PC-3 (cell line): Measurements from ENCODE around the gene MACROD2. TPM values are rescaled to one million over a fixed set of nuclear protein-coding genes. Genes with fewer than 3 reads are reported as not detected.

Experiments used
- ATAC-seq: fragments of 200-7000 bp; cut with Tn5 transposase; 2 replicates; pipeline ENCODE4 v1.9.1; 2020; ENCODE audit warnings: mild to moderate bottlenecking, moderate library complexity
- BruUV-seq: library from RNA; stranded (reverse); fragments of 400-500 nt; replicated peaks from 2 replicates; lab custom pipeline; 2021; lab: Mats Ljungman, UMichigan
- CTCF ChIA-PET: fragments of 300-600 bp; sonication (Branson Sonifier 250); formaldehyde crosslinking; loops from one replicate; lab custom pipeline; 2022; ENCODE audit warnings: antibody characterized with exemption; lab: Charles Lee
- POLR2A ChIA-PET: fragments of 300-600 bp; sonication (Branson Sonifier 250); formaldehyde crosslinking; loops from one replicate; lab custom pipeline; 2022; ENCODE audit warnings: antibody characterized with exemption; ENCODE audit not compliant: unreplicated experiment; lab: Charles Lee
- DNase-seq: peaks from one replicate; pipeline ENCODE4 v3.0.0-alpha.2; 2015
- H2AFZ ChIP-seq: fragments of 300-600 bp; sonication (generic); 2 replicates; pipeline ENCODE4 v1.6.0; 2016; ENCODE audit warnings: antibody characterized with exemption, low read length
- H3F3A ChIP-seq: fragments of 300-600 bp; sonication (generic); one replicate; pipeline ENCODE4 v1.6.0; 2017; ENCODE audit warnings: antibody characterized with exemption, low read length, control low read depth, mild to moderate bottlenecking; ENCODE audit not compliant: unreplicated experiment
- H3K27ac ChIP-seq: fragments of 300-600 bp; sonication (generic); 2 replicates; pipeline ENCODE4 v1.5.1; 2016; ENCODE audit warnings: mild to moderate bottlenecking, low read length
- H3K27me3 ChIP-seq: fragments of 300-600 bp; sonication (generic); 2 replicates; pipeline ENCODE4 v1.6.1; 2016; ENCODE audit warnings: low read length, mixed read lengths
- H3K36me3 ChIP-seq: fragments of 300-600 bp; sonication (generic); 2 replicates; pipeline ENCODE4 v1.6.1; 2016; ENCODE audit warnings: low read depth, mixed run types, low read length, mixed read lengths
- H3K4me1 ChIP-seq: fragments of 300-600 bp; sonication (generic); 2 replicates; pipeline ENCODE4 v1.5.1; 2016; ENCODE audit warnings: low read length; ENCODE audit not compliant: insufficient read depth
- H3K4me2 ChIP-seq: fragments of 300-600 bp; sonication (generic); 2 replicates; pipeline ENCODE4 v1.6.0; 2016; ENCODE audit warnings: low read length
- H3K4me3 ChIP-seq: fragments of 300-600 bp; sonication (generic); 2 replicates; pipeline ENCODE4 v1.5.1; 2016; ENCODE audit warnings: mild to moderate bottlenecking, low read length, mixed read lengths
- H3K79me2 ChIP-seq: fragments of 300-600 bp; sonication (generic); 2 replicates; pipeline ENCODE4 v1.6.1; 2017; ENCODE audit warnings: low read length, mixed read lengths
- H3K9ac ChIP-seq: fragments of 300-600 bp; sonication (generic); 2 replicates; pipeline ENCODE4 v1.6.0; 2016; ENCODE audit warnings: mild to moderate bottlenecking, low read length
- H3K9me2 ChIP-seq: fragments of 300-600 bp; sonication (generic); replicated peaks from 2 replicates; pipeline ENCODE4 v1.6.1; 2016; ENCODE audit warnings: mixed run types, low read length, mixed read lengths
- H3K9me3 ChIP-seq: fragments of 300-600 bp; sonication (generic); 2 replicates; pipeline ENCODE4 v1.6.1; 2016; ENCODE audit warnings: low read length, mixed read lengths
- H4K20me1 ChIP-seq: fragments of 300-600 bp; sonication (generic); 2 replicates; pipeline ENCODE4 v1.6.1; 2016; ENCODE audit warnings: low read length, mixed read lengths
- EZH2 ChIP-seq: fragments of 300-600 bp; sonication (generic); IDR thresholded peaks from one replicate; pipeline ENCODE4 v1.6.1; 2017; ENCODE audit warnings: antibody characterized with exemption, mild to moderate bottlenecking, low read length; ENCODE audit not compliant: unreplicated experiment
- EZH2phosphoT487 ChIP-seq: fragments of 300-600 bp; sonication (generic); IDR thresholded peaks from 2 replicates; pipeline ENCODE4 v1.6.1; 2018; ENCODE audit warnings: mild to moderate bottlenecking, antibody characterized with exemption, low read length, borderline replicate concordance
- intact Hi-C: fragments of 100-400 bp; cut with micrococcal nuclease; formaldehyde crosslinking; loops from 2 replicates; pipeline ENCODE4 v1.9.0; 2023
- total RNA-seq: library from RNA; depleted of rRNA; stranded (reverse); fragments of >200 nt; gene quantifications from 2 replicates; pipeline ENCODE4 v1.2.3, GENCODE V29; 2014
- TF ChIP-seq, protein P1 (sequence below): fragments of 300-600 bp; sonication (generic); conservative IDR thresholded peaks from 2 replicates; pipeline ENCODE4 v1.5.1; 2017; ENCODE audit warnings: antibody characterized with exemption, low read depth, mild to moderate bottlenecking, low read length

The MACROD2 gene
- total RNA-seq, 1 experiment from 2014 or later = 3.1 TPM

DNA sequence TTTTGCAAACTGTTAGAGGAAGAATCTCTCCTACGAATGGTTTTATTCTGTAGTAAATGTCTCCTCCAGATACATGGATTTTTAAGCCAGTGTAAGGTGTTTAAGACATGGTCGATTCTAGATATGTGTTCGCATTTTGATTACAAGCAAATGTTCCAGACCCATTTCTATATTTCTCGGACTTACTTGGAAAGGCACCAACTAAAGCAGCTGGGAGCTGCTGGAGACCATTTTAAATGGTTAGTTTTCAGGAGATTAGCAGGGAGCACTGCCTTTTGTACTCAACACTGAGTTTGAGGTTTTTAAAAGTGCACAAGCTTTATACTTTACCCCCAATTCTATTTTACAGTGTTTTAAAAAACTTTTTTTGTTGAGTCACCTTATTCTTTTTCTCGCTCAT lies 1720.9 kb downstream of the MACROD2 start:
- Histone ChIP-seq H4K20me1 (no peaks in the 10 kb centered on the region), H3K9me3 (no peaks in the 10 kb centered on the region), H3K79me2 (no peaks in the 10 kb centered on the region), H3K27me3 (no peaks in the 10 kb centered on the region), H3K36me3 (no peaks in the 10 kb centered on the region), H2AFZ (no peak overlapping the region), H3K27ac (no peak overlapping the region), H3K4me1 (no peaks in the 10 kb centered on the region), H3K4me3 (no peak overlapping the region), H3K9me2 (no peaks in the 10 kb centered on the region), H3K4me2 (no peak overlapping the region), H3F3A (no peaks in the 10 kb centered on the region), H3K9ac (no peak overlapping the region)
- CTCF ChIA-PET = no interaction called here
- ATAC-seq (no peak), DNase-seq (no peak)
- POLR2A ChIA-PET = no interaction called here
- no TSS peak for BruUV-seq
- intact Hi-C loops = no loop called here
- TF ChIP-seq EZH2phosphoT487 (no peak), EZH2 (no peak)
- TF ChIP-seq, protein P1, sequence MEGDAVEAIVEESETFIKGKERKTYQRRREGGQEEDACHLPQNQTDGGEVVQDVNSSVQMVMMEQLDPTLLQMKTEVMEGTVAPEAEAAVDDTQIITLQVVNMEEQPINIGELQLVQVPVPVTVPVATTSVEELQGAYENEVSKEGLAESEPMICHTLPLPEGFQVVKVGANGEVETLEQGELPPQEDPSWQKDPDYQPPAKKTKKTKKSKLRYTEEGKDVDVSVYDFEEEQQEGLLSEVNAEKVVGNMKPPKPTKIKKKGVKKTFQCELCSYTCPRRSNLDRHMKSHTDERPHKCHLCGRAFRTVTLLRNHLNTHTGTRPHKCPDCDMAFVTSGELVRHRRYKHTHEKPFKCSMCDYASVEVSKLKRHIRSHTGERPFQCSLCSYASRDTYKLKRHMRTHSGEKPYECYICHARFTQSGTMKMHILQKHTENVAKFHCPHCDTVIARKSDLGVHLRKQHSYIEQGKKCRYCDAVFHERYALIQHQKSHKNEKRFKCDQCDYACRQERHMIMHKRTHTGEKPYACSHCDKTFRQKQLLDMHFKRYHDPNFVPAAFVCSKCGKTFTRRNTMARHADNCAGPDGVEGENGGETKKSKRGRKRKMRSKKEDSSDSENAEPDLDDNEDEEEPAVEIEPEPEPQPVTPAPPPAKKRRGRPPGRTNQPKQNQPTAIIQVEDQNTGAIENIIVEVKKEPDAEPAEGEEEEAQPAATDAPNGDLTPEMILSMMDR = no peak

DNA sequence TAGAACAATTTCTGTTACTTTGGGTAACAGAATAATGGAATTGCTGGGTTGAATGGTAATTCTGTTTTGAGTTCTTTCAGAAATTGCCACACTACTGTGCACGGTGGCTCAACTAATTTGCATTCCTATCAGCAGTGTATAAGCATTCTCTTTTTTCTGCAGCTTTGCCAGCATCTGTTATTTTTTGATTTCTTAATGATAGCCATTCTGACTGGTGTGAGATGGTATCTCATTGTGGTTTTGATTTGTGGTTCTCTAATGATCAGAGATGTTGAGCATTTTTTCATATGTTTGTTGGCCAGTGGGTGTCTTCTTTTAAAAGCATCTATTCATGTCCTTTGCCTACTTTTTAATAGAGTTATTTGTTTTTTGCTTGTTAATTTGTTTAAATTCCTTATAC lies 1731.1 kb downstream of the MACROD2 start:
- TF ChIP-seq EZH2phosphoT487 = no peak
- no peak for TF ChIP-seq EZH2
- TF ChIP-seq, protein P1 = no peak
- ChIA-PET CTCF (no interaction called here), POLR2A (no interaction called here)
- Histone ChIP-seq H3K27ac (no peak overlapping the region), H3K9me2 (no peaks in the 10 kb centered on the region), H3K27me3 (no peaks in the 10 kb centered on the region), H3K4me1 (no peaks in the 10 kb centered on the region), H3K79me2 (no peaks in the 10 kb centered on the region), H3K4me2 (no peak overlapping the region), H3F3A (no peaks in the 10 kb centered on the region), H2AFZ (no peak overlapping the region), H3K36me3 (no peaks in the 10 kb centered on the region), H3K9ac (no peak overlapping the region), H3K9me3 (peaks cover 4% of the 10 kb centered on the region; the same call in 1 of the 2 replicates), H4K20me1 (no peaks in the 10 kb centered on the region), H3K4me3 (no peak overlapping the region)
- no TSS peak for BruUV-seq
- intact Hi-C loops = no loop called here
- no peak for DNase-seq
- ATAC-seq = no peak

DNA sequence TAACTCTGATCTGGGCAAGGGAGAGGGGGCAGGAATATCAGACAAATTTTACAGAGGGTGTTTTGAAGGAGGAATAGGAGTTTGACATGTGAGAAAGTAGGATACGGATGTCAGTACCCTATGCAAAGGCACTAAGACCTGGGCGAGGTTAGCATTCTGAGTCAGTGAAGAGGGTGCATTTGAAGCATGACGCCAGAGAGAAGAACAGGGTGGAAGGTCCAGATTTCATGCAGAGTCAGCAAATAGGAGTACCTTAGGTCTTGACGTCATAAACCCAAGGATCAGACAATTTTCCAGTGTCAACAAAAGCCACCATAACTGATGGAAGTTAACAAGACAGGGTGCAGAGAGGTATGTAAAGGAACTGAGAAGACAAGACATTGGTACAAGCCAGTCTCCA lies 1738.7 kb downstream of the MACROD2 start:
- Histone ChIP-seq H3K4me2 (no peak overlapping the region), H3K79me2 (no peaks in the 10 kb centered on the region), H3K36me3 (no peaks in the 10 kb centered on the region), H3K4me3 (no peak overlapping the region), H3K27me3 (no peaks in the 10 kb centered on the region), H2AFZ (no peak overlapping the region), H3K4me1 (peaks cover 4% of the 10 kb centered on the region), H3F3A (no peaks in the 10 kb centered on the region), H3K9ac (no peak overlapping the region), H3K9me2 (no peaks in the 10 kb centered on the region), H3K27ac (no peak overlapping the region), H3K9me3 (no peaks in the 10 kb centered on the region), H4K20me1 (no peaks in the 10 kb centered on the region)
- DNase-seq = no peak
- ATAC-seq = no peak
- CTCF ChIA-PET = no interaction called here
- POLR2A ChIA-PET = no interaction called here
- BruUV-seq = no TSS peak
- TF ChIP-seq, protein P1 = no peak
- TF ChIP-seq EZH2 = no peak
- no peak for TF ChIP-seq EZH2phosphoT487
- intact Hi-C loops = no loop called here
